Raji (cell line): ENCODE data around the gene KRT75.

Source experiments
- POLR2A ChIP-seq: IDR thresholded peaks from 2 replicates; pipeline ENCODE4 v1.6.1; 2011; ENCODE audit warnings: low read depth, low read length, control low read depth; ENCODE audit not compliant: insufficient read depth

Gene KRT75

DNA sequence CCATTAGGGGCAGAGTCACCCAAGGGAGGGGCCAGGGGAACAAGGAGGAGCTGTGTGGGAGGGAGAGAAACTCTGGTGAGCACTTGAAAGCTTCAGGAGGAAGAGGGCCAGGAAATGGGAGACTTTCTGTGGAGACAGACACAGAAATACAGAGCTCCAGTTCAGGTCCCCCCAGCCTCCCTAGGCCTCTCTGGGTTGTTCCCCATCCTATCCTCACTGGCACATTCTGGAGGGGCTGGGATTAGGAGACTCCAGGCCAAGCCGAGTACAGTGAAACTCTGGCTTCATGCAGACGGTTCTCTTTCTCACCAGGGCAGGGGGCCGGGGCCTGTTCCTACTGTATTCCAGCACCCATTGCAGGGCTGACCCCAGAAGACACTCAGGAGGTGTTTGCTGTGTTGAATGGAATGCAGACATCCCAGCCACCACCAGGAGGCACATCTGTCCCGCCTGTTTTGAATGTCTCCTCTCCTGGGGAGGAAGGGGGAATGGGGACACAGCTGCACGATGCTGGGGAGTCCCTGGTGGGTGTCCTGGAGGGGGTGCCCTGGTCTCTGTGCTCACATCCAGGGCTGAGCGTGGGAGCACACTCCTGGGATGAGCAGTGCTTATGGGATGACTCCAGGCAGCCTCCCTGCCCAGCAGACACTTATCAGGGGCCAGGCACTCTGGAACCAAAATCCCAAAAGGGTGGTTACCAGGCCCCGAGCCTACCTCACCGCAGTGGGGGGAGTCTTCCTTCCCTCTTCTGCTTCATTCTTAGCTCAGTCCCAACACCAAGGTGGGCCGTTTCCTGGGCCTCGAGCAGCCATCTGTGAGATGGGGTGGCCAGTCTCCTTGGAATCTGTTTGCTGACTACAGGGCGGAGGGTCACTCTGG lies 43.2 kb downstream of the KRT75 start:
- TF ChIP-seq POLR2A, result no peak

DNA sequence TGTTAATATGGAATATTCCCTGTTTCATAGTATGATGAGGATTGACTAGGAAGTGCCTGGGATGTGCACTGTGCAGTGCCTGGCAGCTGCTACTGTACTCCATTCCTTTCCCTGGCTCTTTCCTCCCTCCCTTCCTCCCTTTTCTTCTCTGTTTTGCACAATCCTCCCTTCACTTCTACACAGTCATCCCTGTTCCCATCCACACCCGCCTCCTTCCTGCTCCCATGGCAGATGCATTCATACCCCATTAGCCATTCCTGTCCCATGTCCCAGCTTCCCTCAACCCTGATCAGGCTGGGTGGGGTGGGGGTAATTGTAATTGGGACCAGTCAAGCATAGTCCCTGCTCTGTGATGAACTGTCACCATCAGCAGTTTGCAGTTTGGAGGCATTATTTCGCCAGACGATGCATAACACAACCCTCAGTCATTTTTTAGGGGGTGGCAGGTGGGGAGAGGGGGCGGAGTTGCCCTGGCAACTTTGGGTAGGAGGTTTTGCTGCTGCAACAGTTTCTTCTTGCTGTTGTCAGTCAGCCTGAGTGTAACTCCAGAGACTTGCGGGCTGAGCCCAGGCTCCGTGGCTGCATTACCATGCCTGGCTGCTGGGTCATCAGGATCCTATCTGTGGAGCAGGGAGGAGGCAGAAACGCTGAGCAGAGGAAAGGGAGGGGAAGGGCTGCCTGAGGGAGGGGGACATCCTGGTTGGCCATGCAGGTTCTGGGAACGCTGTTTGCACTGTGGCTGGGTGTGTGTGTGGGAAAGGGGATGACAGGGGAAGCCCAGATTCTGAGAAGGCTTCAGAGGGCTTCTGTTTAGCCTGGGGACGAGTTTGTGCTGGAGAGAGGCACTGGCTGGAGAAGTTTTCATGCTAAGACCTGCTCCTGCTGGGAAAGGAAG lies 44.6 kb downstream of the KRT75 start:
- no peak for TF ChIP-seq POLR2A

DNA sequence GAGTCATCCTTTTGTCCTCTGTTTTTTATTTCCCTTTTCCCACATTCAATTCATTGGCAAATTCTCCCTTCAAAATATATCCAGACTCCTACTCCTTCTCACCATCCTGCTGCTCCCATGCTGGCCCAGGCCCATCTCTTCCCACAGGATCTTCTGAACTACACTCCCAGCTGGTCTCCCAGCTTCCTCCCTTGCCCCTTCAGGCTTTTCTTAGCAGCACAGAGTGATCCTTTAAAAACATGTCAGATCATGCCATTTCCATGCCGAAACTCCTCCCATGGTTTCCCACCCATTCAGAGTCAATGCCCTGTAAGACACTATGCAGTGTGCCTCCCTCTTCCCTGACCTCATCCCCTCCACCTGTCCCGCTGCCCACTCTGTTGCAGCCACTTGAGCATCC lies 46.3 kb downstream of the KRT75 start:
- no peak for TF ChIP-seq POLR2A

DNA sequence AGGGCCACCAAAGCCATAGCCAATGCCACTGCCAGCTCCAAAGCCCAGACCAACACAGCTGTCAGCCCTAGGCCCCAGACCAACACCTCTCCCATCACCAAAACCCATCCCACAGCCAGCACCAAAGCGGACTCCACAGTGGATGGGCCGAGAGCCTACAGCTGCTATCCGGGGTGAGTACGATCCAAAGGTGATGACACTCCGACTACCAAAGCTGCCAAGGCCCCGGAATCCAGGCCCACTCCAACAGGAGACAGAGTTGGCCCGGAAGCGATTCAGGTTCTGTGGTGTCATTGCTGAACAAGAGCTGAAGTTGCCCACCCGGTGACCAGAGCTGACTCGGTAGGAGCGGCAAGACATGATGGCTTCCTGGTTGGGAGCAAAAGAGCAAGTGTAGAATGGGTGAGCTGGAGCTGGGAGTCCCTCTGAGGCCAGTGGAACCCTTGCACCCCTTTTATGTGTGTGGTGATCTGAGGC lies 48.9 kb downstream of the KRT75 start, which contains the start of gene KRT84:
Gene KRT84 (minus strand): TSS at position 427 of the 477 bp plus-strand sequence. CDS start 67 bp downstream, at position 360.
- no peak for TF ChIP-seq POLR2A

DNA sequence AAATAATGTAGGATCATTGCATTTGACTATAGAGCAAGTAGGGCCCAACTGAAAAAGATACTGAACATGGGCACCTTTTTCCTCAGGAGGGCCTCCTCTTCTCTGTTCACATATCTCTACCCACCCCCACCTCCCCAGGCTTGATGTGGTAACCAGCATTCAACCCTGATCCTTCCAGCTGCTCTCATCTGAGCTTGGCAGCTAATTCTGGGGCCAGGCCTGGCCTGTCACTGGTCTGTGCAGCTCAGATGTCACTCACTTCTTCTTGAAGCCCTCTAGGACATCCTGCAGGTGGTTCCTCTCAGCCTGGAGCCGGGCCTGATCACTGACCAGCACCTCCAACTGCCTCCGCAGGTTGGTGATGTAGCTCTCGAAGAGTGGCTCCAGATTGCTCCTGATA lies 50.8 kb downstream of the KRT75 start:
- no peak for TF ChIP-seq POLR2A

DNA sequence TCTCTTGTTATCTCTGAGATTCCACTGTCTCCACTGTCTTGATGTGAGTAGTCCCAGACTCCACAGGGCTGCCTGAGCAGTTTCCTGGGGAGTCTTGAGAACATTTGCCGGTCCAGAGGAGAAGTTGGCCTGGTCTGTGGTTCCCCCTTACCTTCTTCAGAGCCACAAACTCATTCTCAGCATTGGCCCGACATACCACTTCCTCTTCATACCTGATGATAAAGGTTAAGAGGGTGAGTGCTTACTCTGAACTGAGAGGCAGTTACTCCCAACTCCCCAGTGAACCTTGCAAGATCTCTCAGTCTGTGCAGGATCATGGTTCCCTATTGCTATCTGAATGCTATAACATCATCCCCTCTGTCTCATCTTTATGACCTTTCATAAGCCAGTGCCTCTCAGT lies 51.3 kb downstream of the KRT75 start:
- no peak for TF ChIP-seq POLR2A

DNA sequence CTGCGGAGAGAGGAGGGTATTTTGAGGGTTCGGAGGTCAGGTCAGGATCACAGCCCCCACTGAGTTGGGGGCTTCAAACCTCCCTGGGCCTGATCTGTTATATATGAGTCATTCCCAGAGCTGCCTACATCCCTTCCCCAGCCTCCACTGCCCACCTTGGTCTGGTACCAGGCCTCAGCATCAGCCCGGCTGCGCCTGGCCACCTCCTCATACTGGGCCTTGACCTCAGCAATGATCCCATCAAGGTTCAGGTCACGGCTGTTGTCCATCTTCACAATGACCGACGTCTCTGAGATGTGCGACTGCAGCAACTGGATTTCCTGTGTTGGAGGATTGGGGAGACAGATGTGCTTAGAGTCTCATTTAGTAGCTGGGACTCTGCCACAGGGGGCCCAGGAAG lies 53.0 kb downstream of the KRT75 start:
- no peak for TF ChIP-seq POLR2A

DNA sequence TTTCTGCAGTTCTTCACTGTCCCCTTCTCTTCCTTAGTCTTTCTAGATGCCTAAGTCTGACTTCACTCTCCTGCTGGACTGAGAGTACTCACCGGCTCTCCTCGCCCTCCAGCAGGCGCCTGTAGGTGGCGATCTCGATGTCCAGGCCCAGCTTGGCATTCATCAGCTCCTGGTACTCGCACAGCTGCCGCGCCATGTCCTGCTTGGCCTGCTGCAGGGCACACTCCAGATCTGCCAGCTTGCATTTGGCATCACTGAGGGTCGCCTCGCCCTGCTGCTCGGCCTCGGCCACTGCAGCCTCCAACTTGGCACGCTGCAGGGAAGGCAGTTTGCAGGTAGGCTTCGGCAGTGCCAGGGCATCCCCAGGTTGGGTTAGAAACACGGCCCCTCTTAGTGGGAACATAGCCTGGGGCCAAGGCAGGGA lies 53.9 kb downstream of the KRT75 start:
- no peak for TF ChIP-seq POLR2A

DNA sequence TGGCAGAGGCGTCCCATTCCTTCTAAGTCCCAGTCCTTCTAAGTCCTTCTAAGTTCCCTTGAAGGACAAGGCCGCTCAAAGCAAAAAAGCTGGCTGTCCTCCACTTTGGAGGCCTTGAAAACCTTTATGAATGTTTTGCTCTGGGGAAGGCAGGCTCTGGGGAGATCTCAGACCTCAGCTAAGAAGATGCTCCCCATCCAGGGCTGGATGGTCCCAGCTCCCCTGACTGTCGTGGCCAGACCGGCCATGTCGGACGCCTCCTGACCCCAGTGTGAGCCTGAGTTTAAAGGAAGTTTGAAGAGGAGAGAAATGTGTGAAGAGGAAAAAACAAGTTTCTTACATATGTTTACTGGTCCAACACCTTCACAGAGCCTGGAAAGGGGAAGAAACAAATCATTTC lies 54.6 kb downstream of the KRT75 start:
- TF ChIP-seq POLR2A, result no peak

DNA sequence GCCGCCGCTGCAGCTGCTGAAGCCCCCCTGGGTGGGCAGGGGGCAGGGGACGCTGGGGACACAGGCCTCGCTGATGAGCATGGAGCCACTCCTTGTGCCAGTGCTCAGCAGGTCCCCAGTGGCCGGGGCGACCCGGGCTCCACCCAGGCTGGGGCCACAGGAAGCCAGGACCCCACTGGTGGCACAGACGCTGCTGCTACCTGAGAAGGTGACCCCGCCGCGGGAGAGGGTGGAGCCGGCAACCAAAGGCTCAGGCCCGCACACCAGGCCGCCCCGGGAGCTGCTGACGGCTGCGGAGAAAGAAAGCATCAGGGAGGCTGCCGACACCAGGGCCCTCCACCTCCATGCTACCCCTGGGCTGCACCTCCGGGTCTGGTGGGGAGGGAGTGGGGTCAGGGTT lies 56.1 kb downstream of the KRT75 start:
- no peak for TF ChIP-seq POLR2A

DNA sequence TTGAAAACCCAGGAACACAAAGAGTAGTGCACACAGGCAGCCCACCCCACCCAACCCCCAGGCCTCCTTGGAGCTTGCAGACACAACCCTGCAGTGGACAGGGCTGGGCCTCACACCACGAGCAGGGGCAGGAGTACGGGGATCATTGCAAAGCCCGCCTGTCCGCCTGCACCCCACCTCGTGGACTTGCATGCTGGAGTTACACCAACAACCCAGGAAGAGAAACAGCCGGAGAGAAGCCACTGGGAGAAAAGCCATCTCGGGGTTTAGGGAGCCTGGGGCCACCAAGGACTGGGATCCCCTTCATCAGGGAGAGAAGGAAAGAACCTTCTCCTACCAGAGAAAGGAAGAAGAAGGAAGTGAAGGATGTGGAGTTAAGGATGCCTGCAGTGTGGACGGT lies 56.9 kb downstream of the KRT75 start:
- TF ChIP-seq POLR2A, result no peak
